Ishikawa (cell line): ENCODE measurements around the gene ZNF70.

Experiments
- CREB1 ChIP-seq: IDR thresholded peaks from 2 replicates; pipeline ENCODE4 v1.6.1; 2012; ENCODE audit warnings: low read depth
- EP300 ChIP-seq: IDR thresholded peaks from 2 replicates; pipeline ENCODE4 v1.6.1; 2012; ENCODE audit warnings: borderline replicate concordance
- FOXM1 ChIP-seq: IDR thresholded peaks from 2 replicates; pipeline ENCODE4 v1.6.1; 2012; ENCODE audit warnings: low read depth, borderline replicate concordance
- RAD21 ChIP-seq: IDR thresholded peaks from 2 replicates; pipeline ENCODE4 v1.6.1; 2012; ENCODE audit warnings: low read depth
- TEAD4 ChIP-seq: IDR thresholded peaks from 2 replicates; pipeline ENCODE4 v1.6.1; 2012
- YY1 ChIP-seq: IDR thresholded peaks from 2 replicates; pipeline ENCODE4 v1.6.1; 2012; ENCODE audit warnings: low read depth

DNA sequence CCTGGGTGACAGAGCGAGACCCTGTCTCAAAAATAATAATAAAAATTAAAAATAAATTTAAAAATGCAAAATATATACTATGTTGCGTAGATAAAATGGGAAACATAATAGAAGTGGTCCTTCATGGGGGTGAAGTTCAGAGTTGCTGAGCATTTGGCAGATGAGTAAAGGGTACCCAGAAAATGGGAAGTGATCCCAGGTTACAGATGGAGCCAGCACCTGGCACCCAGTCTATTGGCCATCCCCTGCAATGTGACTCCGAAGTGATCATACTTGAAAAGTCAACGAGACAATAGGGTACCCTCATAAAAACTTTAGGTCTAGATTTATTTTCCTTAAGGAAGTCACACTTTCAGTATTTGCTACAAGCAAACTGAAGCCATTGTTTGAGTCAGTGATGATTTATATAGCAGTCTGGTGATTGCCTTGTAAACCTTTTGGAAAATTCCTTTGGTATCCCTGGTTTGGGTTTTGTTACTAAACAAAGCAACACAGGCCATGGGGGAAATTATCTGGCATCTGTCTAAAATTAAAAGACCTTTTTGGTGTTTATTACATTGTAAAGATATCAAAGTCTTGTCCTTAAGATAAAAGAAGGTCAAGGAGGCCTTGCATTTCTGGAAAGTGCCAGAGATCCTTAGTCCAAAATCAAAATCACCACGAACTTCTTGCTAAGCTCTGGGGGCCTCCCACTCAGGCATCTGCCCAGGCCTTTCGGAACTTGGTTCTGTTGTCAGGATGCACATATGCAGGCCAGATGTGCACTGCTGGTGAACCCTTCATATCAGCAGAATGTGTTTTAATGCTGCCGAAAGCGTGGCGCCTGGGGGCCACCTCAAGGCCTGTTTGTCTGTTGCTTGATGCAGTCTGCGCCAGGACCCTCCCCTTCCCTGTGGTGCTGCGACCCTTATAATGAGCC, 40.2 kb upstream of the ZNF70 start:
- no peak for TF ChIP-seq EP300
- no peak for TF ChIP-seq RAD21
- TF ChIP-seq CREB1, result no peak
- no peak for TF ChIP-seq FOXM1
- TF ChIP-seq YY1, result no peak
- TF ChIP-seq TEAD4, result no peak
